ENCODE data around the gene NTN4. TPM values are rescaled to one million over a fixed set of nuclear protein-coding genes. Genes with fewer than 3 reads are reported as not detected.

NTN4 gene
- total and polyA plus RNA-seq, 4 donors: 3.2 to 30.5 (median 15.0) TPM

DNA sequence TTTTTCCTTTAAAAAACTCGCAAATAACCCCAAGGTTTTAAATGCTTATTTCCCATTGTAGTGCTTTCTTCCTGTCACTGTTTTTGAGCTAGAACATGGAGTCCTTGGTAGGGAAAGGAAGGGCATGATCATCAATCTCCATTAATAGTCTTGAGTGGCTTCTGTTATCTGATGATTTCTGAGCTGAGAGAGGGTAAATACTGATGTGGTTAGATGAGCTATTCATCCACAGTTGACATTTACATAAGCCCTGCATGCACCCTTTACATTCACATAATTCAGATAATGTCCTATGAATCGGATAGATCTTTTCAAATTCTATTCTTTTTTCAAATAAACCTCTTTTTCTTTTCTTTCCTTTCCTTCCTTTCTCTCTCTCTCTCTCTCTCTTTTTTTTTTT is 81.4 kb downstream of the NTN4 start:
- no peaks in the 10 kb centered on the region for H3K27me3 ChIP-seq (ENCODE audit: control insufficient read depth in 4 of 4, insufficient read depth in 4 of 4, low read length in 3 of 4)
- peaks cover 0 to 10% (median 2%) of the 10 kb centered on the region in 4 donors for H3K36me3 ChIP-seq (ENCODE audit: control insufficient read depth in 4 of 4, insufficient read depth in 3 of 4, low read depth in 1 of 4, low read length in 3 of 4)
- WGBS: 80% methylated on average over 2 of the region's 2 CpGs

DNA sequence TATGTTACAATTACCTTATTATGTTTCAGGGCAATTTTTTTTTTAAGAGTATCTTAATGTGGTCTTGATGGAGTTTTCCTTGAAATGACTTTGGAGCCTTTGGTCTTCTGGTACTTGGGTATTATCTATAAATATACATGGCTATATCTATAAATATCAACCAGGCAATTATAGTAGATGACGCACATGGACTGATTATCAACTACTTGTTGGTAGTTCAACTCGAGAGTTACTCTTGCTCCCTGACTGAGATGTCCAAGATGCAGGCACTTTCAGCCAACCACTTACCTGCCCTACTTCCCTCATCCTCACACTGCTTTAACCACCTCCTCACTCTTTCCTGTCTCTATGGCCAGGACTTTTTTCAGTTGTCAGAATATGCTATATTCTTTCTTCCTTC is 85.4 kb downstream of the NTN4 start:
- H3K4me3 ChIP-seq (ENCODE audit: low read depth in 1 of 3, low read length in 3 of 3): no peak overlapping the region
- no peak for TF ChIP-seq ZBTB33 (IDR thresholded peaks at IDR 0.05)
- no peak for TF ChIP-seq JUND (IDR thresholded peaks at IDR 0.05)
- TF ChIP-seq RXRA (IDR thresholded peaks at IDR 0.05): no peak
- TF ChIP-seq FOXA2 (IDR thresholded peaks at IDR 0.05): no peak
- no peak for TF ChIP-seq ATF3 (IDR thresholded peaks at IDR 0.05)
- TF ChIP-seq YY1 (IDR thresholded peaks at IDR 0.05): no peak
- no peak for TF ChIP-seq TAF1 (conservative IDR thresholded peaks at IDR 0.05)
- no peak for TF ChIP-seq FOXA1 (IDR thresholded peaks at IDR 0.05)
- no peak for TF ChIP-seq HNF4G (IDR thresholded peaks at IDR 0.05)
- H3K9me3 ChIP-seq (ENCODE audit: control insufficient read depth in 4 of 4, low read length in 3 of 4): no peaks in the 10 kb centered on the region
- peaks cover 0 to 18% (median 6%) of the 10 kb centered on the region in 4 donors for H3K4me1 ChIP-seq (ENCODE audit: control insufficient read depth in 4 of 4, insufficient read depth in 4 of 4, low read length in 3 of 4)
- DNase-seq (ENCODE audit: low spot score): no peak
- H3K9ac ChIP-seq (ENCODE audit: low read depth in 1 of 2, low read length in 2 of 2): no peak overlapping the region
- peaks cover 0 to 5% (median under 1%) of the 10 kb centered on the region in 4 donors for H3K36me3 ChIP-seq (ENCODE audit: control insufficient read depth in 4 of 4, insufficient read depth in 3 of 4, low read depth in 1 of 4, low read length in 3 of 4)
- H3K27me3 ChIP-seq (ENCODE audit: control insufficient read depth in 4 of 4, insufficient read depth in 4 of 4, low read length in 3 of 4): no peaks in the 10 kb centered on the region
- H3K27ac ChIP-seq (ENCODE audit: low read depth in 1 of 2, low read length in 2 of 2): no peak overlapping the region
- 91% methylated on average over 2 of the region's 2 CpGs for WGBS

More for the DNA sequence above, 81.4 kb downstream of the NTN4 start:
- H3K27ac ChIP-seq (ENCODE audit: low read depth in 1 of 2, low read length in 2 of 2): no peak overlapping the region
- no peak overlapping the region for H3K9ac ChIP-seq (ENCODE audit: low read depth in 1 of 2, low read length in 2 of 2)
- TF ChIP-seq HNF4A (conservative IDR thresholded peaks at IDR 0.05): no peak
- no peak for TF ChIP-seq NR2F2 (IDR thresholded peaks at IDR 0.05)
- TF ChIP-seq ATF3 (IDR thresholded peaks at IDR 0.05): no peak
- H3K9me3 ChIP-seq (ENCODE audit: control insufficient read depth in 4 of 4, low read length in 3 of 4): no peaks in the 10 kb centered on the region
- peaks cover 0 to 5% (median 0%) of the 10 kb centered on the region in 4 donors for H3K4me1 ChIP-seq (ENCODE audit: control insufficient read depth in 4 of 4, insufficient read depth in 4 of 4, low read length in 3 of 4)
- no peak overlapping the region for H3K4me3 ChIP-seq (ENCODE audit: low read depth in 1 of 3, low read length in 3 of 3)
- no peak for DNase-seq (ENCODE audit: low spot score)

- DNase-seq (ENCODE audit: low spot score): no peak
- H3K36me3 ChIP-seq (ENCODE audit: control insufficient read depth in 4 of 4, insufficient read depth in 3 of 4, low read depth in 1 of 4, low read length in 3 of 4): peaks cover 0 to 5% (median under 1%) of the 10 kb centered on the region in 4 donors
- H3K9ac ChIP-seq (ENCODE audit: low read depth in 1 of 2, low read length in 2 of 2): no peak overlapping the region
- no peaks in the 10 kb centered on the region for H3K9me3 ChIP-seq (ENCODE audit: control insufficient read depth in 4 of 4, low read length in 3 of 4)
- H3K27ac ChIP-seq (ENCODE audit: low read depth in 1 of 2, low read length in 2 of 2): no peak overlapping the region
- H3K4me3 ChIP-seq (ENCODE audit: low read depth in 1 of 3, low read length in 3 of 3): no peak overlapping the region
- peaks cover 1 to 28% (median 12%) of the 10 kb centered on the region in 4 donors for H3K4me1 ChIP-seq (ENCODE audit: control insufficient read depth in 4 of 4, insufficient read depth in 4 of 4, low read length in 3 of 4)
- WGBS: 93% methylated on average over 3 of the region's 3 CpGs
- no peaks in the 10 kb centered on the region for H3K27me3 ChIP-seq (ENCODE audit: control insufficient read depth in 4 of 4, insufficient read depth in 4 of 4, low read length in 3 of 4)
- TF ChIP-seq SP1 (IDR thresholded peaks at IDR 0.05): no peak
- TF ChIP-seq FOXA2 (IDR thresholded peaks at IDR 0.05): no peak
- TF ChIP-seq HNF4A (conservative IDR thresholded peaks at IDR 0.05): no peak
- TF ChIP-seq FOXA1 (IDR thresholded peaks at IDR 0.05): no peak
- TF ChIP-seq GABPA (IDR thresholded peaks at IDR 0.05 in 1 of 2, conservative IDR thresholded peaks at IDR 0.05 in 1 of 2): no peak
- TF ChIP-seq, protein P1, sequence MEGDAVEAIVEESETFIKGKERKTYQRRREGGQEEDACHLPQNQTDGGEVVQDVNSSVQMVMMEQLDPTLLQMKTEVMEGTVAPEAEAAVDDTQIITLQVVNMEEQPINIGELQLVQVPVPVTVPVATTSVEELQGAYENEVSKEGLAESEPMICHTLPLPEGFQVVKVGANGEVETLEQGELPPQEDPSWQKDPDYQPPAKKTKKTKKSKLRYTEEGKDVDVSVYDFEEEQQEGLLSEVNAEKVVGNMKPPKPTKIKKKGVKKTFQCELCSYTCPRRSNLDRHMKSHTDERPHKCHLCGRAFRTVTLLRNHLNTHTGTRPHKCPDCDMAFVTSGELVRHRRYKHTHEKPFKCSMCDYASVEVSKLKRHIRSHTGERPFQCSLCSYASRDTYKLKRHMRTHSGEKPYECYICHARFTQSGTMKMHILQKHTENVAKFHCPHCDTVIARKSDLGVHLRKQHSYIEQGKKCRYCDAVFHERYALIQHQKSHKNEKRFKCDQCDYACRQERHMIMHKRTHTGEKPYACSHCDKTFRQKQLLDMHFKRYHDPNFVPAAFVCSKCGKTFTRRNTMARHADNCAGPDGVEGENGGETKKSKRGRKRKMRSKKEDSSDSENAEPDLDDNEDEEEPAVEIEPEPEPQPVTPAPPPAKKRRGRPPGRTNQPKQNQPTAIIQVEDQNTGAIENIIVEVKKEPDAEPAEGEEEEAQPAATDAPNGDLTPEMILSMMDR (IDR thresholded peaks at IDR 0.05; ENCODE audit: low read depth, low read length, missing input control): no peak
- TF ChIP-seq ZBTB33 (IDR thresholded peaks at IDR 0.05): no peak
- TF ChIP-seq REST (IDR thresholded peaks at IDR 0.05): no peak
- TF ChIP-seq YY1 (IDR thresholded peaks at IDR 0.05): no peak
- no peak for TF ChIP-seq NR2F2 (IDR thresholded peaks at IDR 0.05)
- no peak for TF ChIP-seq HNF4G (IDR thresholded peaks at IDR 0.05)
- TF ChIP-seq ATF3 (IDR thresholded peaks at IDR 0.05): no peak
- TF ChIP-seq RAD21 (IDR thresholded peaks at IDR 0.05): no peak
- TF ChIP-seq RXRA (IDR thresholded peaks at IDR 0.05): no peak
- TF ChIP-seq JUND (IDR thresholded peaks at IDR 0.05): no peak
Measured at GRCh38 chr12:95703986-95704385, 86.6 kb downstream of the NTN4 start.

Data from liver (tissue), 9 donors.